ENCODE data around the gene ELOVL6. TPM values are rescaled to one million over a fixed set of nuclear protein-coding genes. Genes with fewer than 3 reads are reported as not detected.
A peak's percentile ranks its signal among the peaks of the same experiment; 100 is the strongest.

The ELOVL6 gene
- total RNA-seq, 1 donor = 25.0 TPM

DNA sequence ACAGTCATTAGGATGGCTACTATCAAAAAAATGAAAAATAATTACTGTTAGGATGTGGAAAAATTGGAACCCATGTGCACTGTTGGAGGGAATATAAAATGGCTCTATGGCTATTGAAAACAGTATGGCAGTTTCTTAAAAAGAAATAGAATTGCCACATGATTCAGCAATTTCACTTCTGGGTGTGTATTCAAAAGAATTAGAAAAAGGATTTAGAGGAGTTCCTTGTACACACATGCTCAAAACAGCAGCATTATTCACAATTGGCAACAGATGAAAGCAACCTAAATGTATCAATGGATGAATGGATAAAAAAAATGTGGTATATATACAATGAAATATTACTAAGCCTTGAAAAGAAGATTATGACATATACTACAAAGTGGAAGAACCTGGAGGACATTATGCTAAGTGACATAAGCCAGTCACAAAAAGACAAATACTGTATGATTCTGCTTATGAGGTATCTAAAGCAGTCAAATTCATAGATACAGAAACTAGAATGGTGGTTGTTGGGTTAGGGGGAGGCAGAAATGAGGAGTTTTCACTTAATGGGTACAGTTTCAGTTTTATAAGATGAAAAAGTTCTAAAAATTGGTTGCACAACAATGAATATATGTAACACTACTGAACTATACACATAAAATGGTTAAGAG is 123.2 kb downstream of the ELOVL6 start:
- no peak for DNase-seq (ENCODE audit: low read depth)
- TF ChIP-seq, protein P1, sequence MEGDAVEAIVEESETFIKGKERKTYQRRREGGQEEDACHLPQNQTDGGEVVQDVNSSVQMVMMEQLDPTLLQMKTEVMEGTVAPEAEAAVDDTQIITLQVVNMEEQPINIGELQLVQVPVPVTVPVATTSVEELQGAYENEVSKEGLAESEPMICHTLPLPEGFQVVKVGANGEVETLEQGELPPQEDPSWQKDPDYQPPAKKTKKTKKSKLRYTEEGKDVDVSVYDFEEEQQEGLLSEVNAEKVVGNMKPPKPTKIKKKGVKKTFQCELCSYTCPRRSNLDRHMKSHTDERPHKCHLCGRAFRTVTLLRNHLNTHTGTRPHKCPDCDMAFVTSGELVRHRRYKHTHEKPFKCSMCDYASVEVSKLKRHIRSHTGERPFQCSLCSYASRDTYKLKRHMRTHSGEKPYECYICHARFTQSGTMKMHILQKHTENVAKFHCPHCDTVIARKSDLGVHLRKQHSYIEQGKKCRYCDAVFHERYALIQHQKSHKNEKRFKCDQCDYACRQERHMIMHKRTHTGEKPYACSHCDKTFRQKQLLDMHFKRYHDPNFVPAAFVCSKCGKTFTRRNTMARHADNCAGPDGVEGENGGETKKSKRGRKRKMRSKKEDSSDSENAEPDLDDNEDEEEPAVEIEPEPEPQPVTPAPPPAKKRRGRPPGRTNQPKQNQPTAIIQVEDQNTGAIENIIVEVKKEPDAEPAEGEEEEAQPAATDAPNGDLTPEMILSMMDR (IDR thresholded peaks at IDR 0.05; ENCODE audit: insufficient read depth, low read depth, low read length) = no peak
- H3K4me3 ChIP-seq (ENCODE audit: low read depth, low read length) = no peak overlapping the region

GRCh38 chr4:110074570-110074969 is 123.8 kb downstream of the ELOVL6 start:
- H3K4me3 ChIP-seq (ENCODE audit: low read depth, low read length) = no peak overlapping the region
- TF ChIP-seq, protein P1 (IDR thresholded peaks at IDR 0.05; ENCODE audit: insufficient read depth, low read depth, low read length) = no peak

GRCh38 chr4:110073053-110073845 is 125.2 kb downstream of the ELOVL6 start:
- peak; percentile 83 for DNase-seq (ENCODE audit: low read depth)
- H3K4me3 ChIP-seq (ENCODE audit: low read depth, low read length) = no peak overlapping the region
- TF ChIP-seq, protein P1 (IDR thresholded peaks at IDR 0.05; ENCODE audit: insufficient read depth, low read depth, low read length) = no peak

More at GRCh38 chr4:110074570-110074969, 123.8 kb downstream of the ELOVL6 start:
- no peak for DNase-seq (ENCODE audit: low read depth)

- H3K4me3 ChIP-seq (ENCODE audit: low read depth, low read length) = no peak overlapping the region
- TF ChIP-seq, protein P1 (IDR thresholded peaks at IDR 0.05; ENCODE audit: insufficient read depth, low read depth, low read length) = no peak
- DNase-seq (ENCODE audit: low read depth) = no peak
These were observed 126.9 kb downstream of the ELOVL6 start for GRCh38 chr4:110071466-110071865.

GRCh38 chr4:110068248-110068647 is 130.2 kb downstream of the ELOVL6 start:
- DNase-seq (ENCODE audit: low read depth) = no peak
- H3K4me3 ChIP-seq (ENCODE audit: low read depth, low read length) = no peak overlapping the region
- TF ChIP-seq, protein P1 (IDR thresholded peaks at IDR 0.05; ENCODE audit: insufficient read depth, low read depth, low read length) = no peak

- DNase-seq (ENCODE audit: low read depth) = no peak
- H3K4me3 ChIP-seq (ENCODE audit: low read depth, low read length) = no peak overlapping the region
- TF ChIP-seq, protein P1 (IDR thresholded peaks at IDR 0.05; ENCODE audit: insufficient read depth, low read depth, low read length) = no peak
These were observed 133.5 kb downstream of the ELOVL6 start for GRCh38 chr4:110064934-110065333.
